ENCODE measurements around the gene SPG21. TPM values are rescaled to one million over a fixed set of nuclear protein-coding genes. Genes with fewer than 3 reads are reported as not detected.

SPG21 gene
- total RNA-seq, 6 donors from 2014 or later = 58.8 to 113 (median 94.7) TPM

DNA sequence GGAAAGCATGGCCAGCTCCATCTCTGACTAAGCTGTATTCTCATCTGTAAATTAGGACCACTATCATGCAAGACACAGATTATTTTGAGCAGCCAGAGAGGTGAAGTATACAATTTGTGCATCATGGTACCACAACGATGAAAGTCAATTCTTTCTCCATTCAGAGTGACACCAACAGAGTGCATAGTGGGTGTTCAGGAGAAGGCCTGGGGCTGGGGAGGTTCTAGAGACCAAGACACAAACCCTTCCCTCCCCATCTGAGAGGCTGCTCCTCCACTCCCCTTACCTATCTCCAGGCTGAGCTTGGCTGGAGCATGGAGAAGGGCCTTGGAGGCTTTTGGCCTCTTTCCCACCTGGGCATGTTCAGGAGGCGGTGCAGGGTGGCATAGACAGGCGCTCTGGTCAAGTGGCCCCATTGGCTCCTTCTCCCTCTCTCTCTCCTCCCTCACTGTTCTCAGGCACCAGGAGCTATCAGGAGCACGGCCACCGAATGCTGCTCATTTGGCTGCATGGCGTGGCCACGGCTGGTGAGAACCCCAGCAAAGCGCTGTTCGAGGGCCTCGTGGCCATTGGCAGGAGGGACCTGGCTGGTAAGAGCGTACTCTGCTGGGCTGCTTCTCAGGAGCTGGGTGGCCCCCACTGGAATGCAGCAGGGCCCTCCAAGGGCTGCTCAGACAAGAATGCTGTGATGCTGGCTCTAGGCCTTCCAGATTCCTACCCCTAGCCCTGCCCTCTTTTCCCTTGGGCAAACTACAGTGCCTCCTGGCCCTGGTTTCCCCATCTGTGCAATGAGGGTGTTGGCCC is 40.1 kb downstream of the SPG21 start:
- Histone ChIP-seq H3K9me3 (no peaks in the 10 kb centered on the region), H3K4me3 (no peak overlapping the region), H3K27ac (no peak overlapping the region), H3K36me3 (peaks cover 0 to 8% (median 3%) of the 10 kb centered on the region in 4 donors), H3K4me1 (no peaks in the 10 kb centered on the region), H3K27me3 (no peaks in the 10 kb centered on the region)
- WGBS, 2 donors = 92 to 97% methylated on average over 11 of the region's 11 CpGs
- TF ChIP-seq POLR2A (IDR thresholded peaks at IDR 0.05) = no peak
- no peak for TF ChIP-seq EP300 (IDR thresholded peaks at IDR 0.05)
- TF ChIP-seq, protein P1, sequence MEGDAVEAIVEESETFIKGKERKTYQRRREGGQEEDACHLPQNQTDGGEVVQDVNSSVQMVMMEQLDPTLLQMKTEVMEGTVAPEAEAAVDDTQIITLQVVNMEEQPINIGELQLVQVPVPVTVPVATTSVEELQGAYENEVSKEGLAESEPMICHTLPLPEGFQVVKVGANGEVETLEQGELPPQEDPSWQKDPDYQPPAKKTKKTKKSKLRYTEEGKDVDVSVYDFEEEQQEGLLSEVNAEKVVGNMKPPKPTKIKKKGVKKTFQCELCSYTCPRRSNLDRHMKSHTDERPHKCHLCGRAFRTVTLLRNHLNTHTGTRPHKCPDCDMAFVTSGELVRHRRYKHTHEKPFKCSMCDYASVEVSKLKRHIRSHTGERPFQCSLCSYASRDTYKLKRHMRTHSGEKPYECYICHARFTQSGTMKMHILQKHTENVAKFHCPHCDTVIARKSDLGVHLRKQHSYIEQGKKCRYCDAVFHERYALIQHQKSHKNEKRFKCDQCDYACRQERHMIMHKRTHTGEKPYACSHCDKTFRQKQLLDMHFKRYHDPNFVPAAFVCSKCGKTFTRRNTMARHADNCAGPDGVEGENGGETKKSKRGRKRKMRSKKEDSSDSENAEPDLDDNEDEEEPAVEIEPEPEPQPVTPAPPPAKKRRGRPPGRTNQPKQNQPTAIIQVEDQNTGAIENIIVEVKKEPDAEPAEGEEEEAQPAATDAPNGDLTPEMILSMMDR (IDR thresholded peaks at IDR 0.05) = no peak
- no peak for TF ChIP-seq POLR2AphosphoS5 (IDR thresholded peaks at IDR 0.05)
- ATAC-seq (ENCODE audit: low FRiP score in 2 of 2) = peak; percentile 8 to 37
- peak in 1 of 2 donors; percentile 52 for DNase-seq

DNA sequence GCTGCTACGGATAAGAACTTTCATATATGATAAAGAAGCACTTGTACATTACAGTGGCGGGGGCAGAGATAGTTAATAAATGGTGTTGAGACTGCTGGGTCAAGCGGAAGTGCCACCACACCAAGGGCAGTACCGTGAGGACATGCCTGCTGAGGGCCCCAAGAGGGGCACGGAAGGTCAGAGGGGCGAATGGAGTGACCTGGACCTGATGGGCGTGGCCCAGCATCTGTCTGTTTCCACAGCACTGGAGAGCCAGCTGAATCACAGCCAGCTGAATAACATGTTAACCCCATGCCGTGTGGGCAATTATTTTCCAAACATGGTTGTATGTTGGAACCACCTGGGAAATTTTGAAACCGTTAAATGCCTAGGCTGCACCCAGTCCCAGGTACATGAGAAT is 40.8 kb downstream of the SPG21 start:
- WGBS, 2 donors = 78 to 88% methylated on average over 9 of the region's 9 CpGs
- TF ChIP-seq EP300 (IDR thresholded peaks at IDR 0.05) = no peak
- TF ChIP-seq POLR2A (IDR thresholded peaks at IDR 0.05) = no peak
- no peak for TF ChIP-seq POLR2AphosphoS5 (IDR thresholded peaks at IDR 0.05)
- TF ChIP-seq, protein P1 (IDR thresholded peaks at IDR 0.05) = no peak
- Histone ChIP-seq H3K27me3 (no peaks in the 10 kb centered on the region), H3K4me1 (no peaks in the 10 kb centered on the region), H3K9me3 (no peaks in the 10 kb centered on the region), H3K27ac (no peak overlapping the region), H3K36me3 (peaks cover 0 to 12% (median 3%) of the 10 kb centered on the region in 4 donors), H3K4me3 (no peak overlapping the region)
- ATAC-seq (ENCODE audit: low FRiP score in 2 of 2) (no peak), DNase-seq (no peak)

DNA sequence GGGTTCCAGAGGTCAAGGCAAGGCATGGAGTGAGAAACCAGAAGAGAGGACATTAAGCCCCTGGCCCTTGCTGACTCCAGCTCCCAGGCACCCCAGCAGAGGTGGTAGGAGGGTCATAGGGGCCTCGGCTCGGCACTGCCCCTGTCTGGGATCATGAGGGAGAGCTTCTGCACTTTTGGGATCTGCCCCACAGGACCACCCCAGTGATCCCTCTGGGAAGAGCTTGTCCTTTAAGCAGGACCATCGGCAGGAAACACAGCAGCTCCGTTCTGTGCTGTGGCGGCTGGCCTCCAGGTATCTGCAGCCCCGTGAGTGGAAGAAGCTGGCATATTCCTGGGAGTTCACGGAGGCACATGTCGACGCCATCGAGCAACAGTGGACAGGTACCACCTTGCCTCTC is 42.5 kb downstream of the SPG21 start:
- no peak for DNase-seq
- no peak overlapping the region for H3K27ac ChIP-seq
- peaks cover 0 to 12% (median 3%) of the 10 kb centered on the region in 4 donors for H3K36me3 ChIP-seq
- no peak for ATAC-seq (ENCODE audit: low FRiP score in 2 of 2)
- TF ChIP-seq, protein P1 (IDR thresholded peaks at IDR 0.05) = no peak
- TF ChIP-seq EP300 (IDR thresholded peaks at IDR 0.05) (no peak), POLR2A (IDR thresholded peaks at IDR 0.05) (no peak), POLR2AphosphoS5 (IDR thresholded peaks at IDR 0.05) (no peak)
- WGBS, 2 donors = 87 to 96% methylated on average over 9 to 10 of the region's 10 CpGs
- no peaks in the 10 kb centered on the region for H3K4me1 ChIP-seq
- H3K27me3 ChIP-seq = no peaks in the 10 kb centered on the region
- no peaks in the 10 kb centered on the region for H3K9me3 ChIP-seq
- no peak overlapping the region for H3K4me3 ChIP-seq

DNA sequence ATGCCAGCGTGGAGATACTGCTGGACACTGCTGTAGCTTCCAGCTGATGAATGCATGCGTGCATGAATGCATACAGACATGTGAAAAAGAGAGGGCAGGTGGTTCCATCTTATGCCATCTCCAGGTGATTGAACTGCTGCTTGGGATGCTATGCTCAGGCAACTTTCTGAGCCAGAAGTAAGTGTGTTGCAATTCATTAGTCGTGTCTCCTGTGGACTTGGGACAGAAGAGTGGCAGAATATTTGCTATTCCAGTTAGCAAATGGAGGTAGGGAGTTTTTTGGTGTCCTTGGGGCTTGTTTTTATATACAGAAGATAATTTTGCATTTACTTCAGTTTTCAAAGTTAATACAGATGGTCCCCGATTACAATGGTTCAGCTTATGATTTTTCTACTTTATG is 44.8 kb downstream of the SPG21 start:
- Histone ChIP-seq H3K9me3 (no peaks in the 10 kb centered on the region), H3K36me3 (peaks cover 0 to 12% (median 3%) of the 10 kb centered on the region in 4 donors), H3K4me1 (no peaks in the 10 kb centered on the region), H3K27me3 (no peaks in the 10 kb centered on the region), H3K27ac (no peak overlapping the region), H3K4me3 (no peak overlapping the region)
- no peak for ATAC-seq (ENCODE audit: low FRiP score in 2 of 2)
- TF ChIP-seq EP300 (IDR thresholded peaks at IDR 0.05) (no peak), POLR2AphosphoS5 (IDR thresholded peaks at IDR 0.05) (no peak), POLR2A (IDR thresholded peaks at IDR 0.05) (no peak)
- TF ChIP-seq, protein P1 (IDR thresholded peaks at IDR 0.05) = no peak
- no peak for DNase-seq
- WGBS, 2 donors = 72 to 73% methylated on average over 4 of the region's 4 CpGs

Data from upper lobe of left lung (tissue), 6 donors.